Uterus (tissue), 2 donors: Measurements from ENCODE around the gene MVP.

ENCODE experiments used
- CTCF ChIP-seq, 4 experiments: fragments of 200-600 bp in 2 of 4; fragments of 450-650 bp in 2 of 4; sonication (generic) in 2 of 4; IDR thresholded peaks; one replicate each; pipeline ENCODE4 v1.5.1; 2016 to 2019; ENCODE audit warnings: antibody characterized with exemption in 4 of 4, mild to moderate bottlenecking in 2 of 4, moderate library complexity in 1 of 4
- POLR2A ChIP-seq, 2 donors: fragments of 450-650 bp; IDR thresholded peaks; one replicate each; pipeline ENCODE4 v1.6.1; 2016; ENCODE audit warnings: antibody characterized with exemption in 2 of 2, mild to moderate bottlenecking in 1 of 2, moderate library complexity in 1 of 2

GRCh38 chr16:29858149-29858849 lies 38.0 kb downstream of the MVP start:
- TF ChIP-seq CTCF (IDR thresholded peaks at IDR 0.05) (no peak), POLR2A (IDR thresholded peaks at IDR 0.05) (no peak)
